HCT116 (cell line): ENCODE results near the gene CHST15. TPM values are rescaled to one million over a fixed set of nuclear protein-coding genes. Genes with fewer than 3 reads are reported as not detected.

Experiments
- ATAC-seq: fragments of 200-7000 bp; cut with Tn5 transposase; 2 replicates; pipeline ENCODE4 v1.9.1; 2020; ENCODE audit warnings: mild to moderate bottlenecking, moderate library complexity
- BruUV-seq: library from RNA; stranded (reverse); fragments of 400-500 nt; replicated peaks from 2 replicates; lab custom pipeline; 2021; lab: Mats Ljungman, UMichigan
- CTCF ChIA-PET: fragments of 300-600 bp; sonication (Branson Sonifier 250); formaldehyde crosslinking; loops from one replicate; lab custom pipeline; 2021; ENCODE audit warnings: antibody characterized with exemption; lab: Charles Lee
- POLR2A ChIA-PET: fragments of 300-600, 350-600 bp; sonication (Branson Sonifier 250); formaldehyde crosslinking; loops from one replicate; lab custom pipeline; 2021; ENCODE audit warnings: antibody characterized with exemption; lab: Charles Lee
- RAD21 ChIA-PET, 2 experiments: fragments of 300-600 bp; sonication (Branson Sonifier 250); formaldehyde crosslinking; loops; one replicate each; lab custom pipeline; 2023; ENCODE audit warnings: low total read pairs in 2 of 2; ENCODE audit not compliant: uncharacterized antibody in 2 of 2, unreplicated experiment in 2 of 2, low non-redundant PET in 1 of 2; lab: Charles Lee
- DNase-seq: peaks from one replicate; pipeline ENCODE4 v3.0.0-alpha.2; 2010; ENCODE audit warnings: low read depth, low spot score
- H2AFZ ChIP-seq: fragments of 200-600 bp; shearing (Covaris generic), sonication (generic); 2 replicates; pipeline ENCODE4 v1.6.1; 2017; ENCODE audit warnings: low read depth, mixed run types, mixed read lengths, antibody characterized with exemption, low read length; ENCODE audit not compliant: poor library complexity, severe bottlenecking
- H3K27ac ChIP-seq: 2 replicates; pipeline ENCODE4 v1.5.1; 2012; ENCODE audit warnings: low read depth, low read length
- H3K27me3 ChIP-seq: fragments of 200-600 bp; sonication (generic); 2 replicates; pipeline ENCODE4 v1.6.1; 2016; ENCODE audit warnings: mixed run types, low read length, mixed read lengths; ENCODE audit not compliant: insufficient read depth
- H3K36me3 ChIP-seq, 2 experiments: fragments of 200-500 bp in 1 of 2; fragments of 200-600 bp in 1 of 2; sonication (Bioruptor generic) in 1 of 2; sonication (generic) in 1 of 2; 2 replicates each; pipeline versions ENCODE4 v1.5.1 to v1.6.1; 2014 to 2016; ENCODE audit warnings: low read length in 2 of 2, inconsistent platforms in 1 of 2, mixed read lengths in 1 of 2, mixed run types in 1 of 2; ENCODE audit not compliant: insufficient read depth in 2 of 2, control insufficient read depth in 1 of 2
- H3K4me1 ChIP-seq, 2 experiments: fragments of 200-600 bp in 1 of 2; sonication (generic) in 1 of 2; 2 replicates each; pipeline versions ENCODE4 v1.5.1 to v1.6.1; 2012 to 2017; ENCODE audit warnings: low read length in 2 of 2, inconsistent platforms in 1 of 2, mild to moderate bottlenecking in 1 of 2, mixed read lengths in 1 of 2, mixed run types in 1 of 2, moderate library complexity in 1 of 2; ENCODE audit not compliant: insufficient read depth in 2 of 2, control insufficient read depth in 1 of 2
- H3K4me2 ChIP-seq: fragments of 200-600 bp; sonication (generic); 2 replicates; pipeline ENCODE4 v1.6.1; 2017; ENCODE audit warnings: mixed run types, low read length, mixed read lengths
- H3K4me3 ChIP-seq, 2 experiments: fragments of 200-600 bp in 1 of 2; sonication (generic) in 1 of 2; replicated peaks in 1 of 2; 2 replicates each; pipeline ENCODE4 v1.5.1; 2011 to 2016; ENCODE audit warnings: low read length in 2 of 2, control low read depth in 1 of 2, low read depth in 1 of 2, mild to moderate bottlenecking in 1 of 2, mixed read lengths in 1 of 2, mixed run types in 1 of 2
- H3K79me2 ChIP-seq: fragments of 200-600 bp; sonication (generic); 2 replicates; pipeline ENCODE4 v1.6.1; 2017; ENCODE audit warnings: mild to moderate bottlenecking, mixed run types, low read length, moderate library complexity, mixed read lengths; ENCODE audit not compliant: insufficient read depth
- H3K9ac ChIP-seq: fragments of 200-600 bp; sonication (generic); 2 replicates; pipeline ENCODE4 v1.6.1; 2016; ENCODE audit warnings: low read length, mixed read lengths
- H3K9me2 ChIP-seq: fragments of 200-600 bp; sonication (generic), shearing (Covaris generic); 2 replicates; pipeline ENCODE4 v1.6.1; 2017; ENCODE audit warnings: mixed run types, mild to moderate bottlenecking, moderate library complexity; ENCODE audit not compliant: insufficient read depth
- H3K9me3 ChIP-seq, 2 experiments: fragments of 200-500 bp in 1 of 2; fragments of 200-600 bp in 1 of 2; sonication (Bioruptor generic) in 1 of 2; sonication (generic) in 1 of 2; 2 replicates each; pipeline ENCODE4 v1.6.1; 2014 to 2017; ENCODE audit warnings: low read length in 2 of 2, mixed read lengths in 2 of 2, inconsistent platforms in 1 of 2, low read depth in 1 of 2, mild to moderate bottlenecking in 1 of 2, mixed run types in 1 of 2, moderate library complexity in 1 of 2; ENCODE audit not compliant: control insufficient read depth in 1 of 2, insufficient read depth in 1 of 2
- H4K20me1 ChIP-seq: fragments of 200-600 bp; sonication (generic), shearing (Covaris generic); 2 replicates; pipeline ENCODE4 v1.6.1; 2017; ENCODE audit warnings: mixed run types, mild to moderate bottlenecking, moderate library complexity; ENCODE audit not compliant: insufficient read depth
- ELF1 ChIP-seq: IDR thresholded peaks from 2 replicates; pipeline ENCODE4 v1.6.1; 2012; ENCODE audit warnings: low read depth, borderline replicate concordance
- EZH2phosphoT487 ChIP-seq: fragments of 200-600 bp; IDR thresholded peaks from 2 replicates; pipeline ENCODE4 v1.6.1; 2018; ENCODE audit warnings: antibody characterized with exemption, borderline replicate concordance
- MAX ChIP-seq: IDR thresholded peaks from 2 replicates; pipeline ENCODE4 v1.6.1; 2012
- POLR2AphosphoS5 ChIP-seq: IDR thresholded peaks from 2 replicates; pipeline ENCODE4 v1.6.1; 2011; ENCODE audit warnings: mild to moderate bottlenecking, low read depth, low read length, moderate library complexity
- SRF ChIP-seq: IDR thresholded peaks from 2 replicates; pipeline ENCODE4 v1.6.1; 2012; ENCODE audit warnings: low read depth
- TCF7L2 ChIP-seq: IDR thresholded peaks from 2 replicates; pipeline ENCODE4 v1.7.0; 2011; ENCODE audit warnings: borderline replicate concordance, inconsistent platforms; ENCODE audit not compliant: insufficient read depth, insufficient read length; ENCODE audit errors: extremely low read depth
- YY1 ChIP-seq: IDR thresholded peaks from 2 replicates; pipeline ENCODE4 v1.6.1; 2011; ENCODE audit warnings: low read length, low read depth, moderate library complexity, mild to moderate bottlenecking; ENCODE audit not compliant: insufficient replicate concordance; ENCODE audit errors: extremely low read depth
- ZFX ChIP-seq: fragments of 450-650 bp; IDR thresholded peaks from 2 replicates; pipeline ENCODE4 v1.6.1; 2017
- ZNF274 ChIP-seq: fragments of 200-500 bp; sonication (Bioruptor generic); IDR thresholded peaks from 2 replicates; pipeline ENCODE4 v1.6.1; 2014; ENCODE audit warnings: mild to moderate bottlenecking, low read depth, low read length, inconsistent platforms
- intact Hi-C: fragments of 100-400 bp; cut with micrococcal nuclease; formaldehyde crosslinking; loops from 2 replicates; pipeline ENCODE4 v1.10.0; 2022
- total RNA-seq: library from RNA; stranded (reverse); gene quantifications from one replicate; pipeline ENCODE4 v1.2.1, GENCODE V29; 2021; ENCODE audit not compliant: unreplicated experiment
- TF ChIP-seq, protein P1 (sequence below): IDR thresholded peaks from 2 replicates; pipeline ENCODE4 v1.6.1; 2012

Gene CHST15
- total RNA-seq, 1 experiment from 2014 or later, result 47.2 TPM

GRCh38 chr10:124073978-124074377 is 19.4 kb downstream of the CHST15 start (continued):
- no peak for TF ChIP-seq YY1
- TF ChIP-seq, protein P1, sequence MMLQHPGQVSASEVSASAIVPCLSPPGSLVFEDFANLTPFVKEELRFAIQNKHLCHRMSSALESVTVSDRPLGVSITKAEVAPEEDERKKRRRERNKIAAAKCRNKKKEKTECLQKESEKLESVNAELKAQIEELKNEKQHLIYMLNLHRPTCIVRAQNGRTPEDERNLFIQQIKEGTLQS, result no peak

GRCh38 chr10:124072541-124072940 is 20.9 kb downstream of the CHST15 start:
- BruUV-seq, result no TSS peak
- no peaks in the 10 kb centered on the region; the same call in 1 of the 2 replicates for H4K20me1 ChIP-seq
- H3K36me3 ChIP-seq, result no peaks in the 10 kb centered on the region
- H3K4me3 ChIP-seq, result no peak overlapping the region
- peaks cover 0 to 10% of the 10 kb centered on the region in 2 experiments; a peak in 2 of 4 replicates for H3K4me1 ChIP-seq
- no peak overlapping the region for H3K27ac ChIP-seq
- CTCF ChIA-PET, result no interaction called here
- no peak overlapping the region for H3K4me2 ChIP-seq
- H3K27me3 ChIP-seq, result no peaks in the 10 kb centered on the region
- RAD21 ChIA-PET, result no interaction called here
- H3K9ac ChIP-seq, result no peak overlapping the region
- POLR2A ChIA-PET, result no interaction called here
- intact Hi-C loops, result no loop called here
- TF ChIP-seq YY1, result no peak
- TF ChIP-seq EZH2phosphoT487, result no peak
- TF ChIP-seq ZFX, result no peak
- TF ChIP-seq ELF1, result no peak
- no peak for TF ChIP-seq SRF
- no peak for TF ChIP-seq TCF7L2
- no peak for TF ChIP-seq ZNF274
- TF ChIP-seq MAX, result no peak
- no peak for TF ChIP-seq POLR2AphosphoS5
- TF ChIP-seq, all 23 proteins: peak for 0
- no peaks in the 10 kb centered on the region for H3K9me3 ChIP-seq
- no peak overlapping the region for H2AFZ ChIP-seq
- ATAC-seq (no peak), DNase-seq (no peak)
- no peaks in the 10 kb centered on the region for H3K9me2 ChIP-seq
- peaks cover 77% of the 10 kb centered on the region for H3K79me2 ChIP-seq
